WERI-Rb-1 (cell line): ENCODE measurements around the gene YAE1.

Source experiments
- DNase-seq: peaks from one replicate; pipeline ENCODE4 v3.0.0-alpha.2; 2020
- H3K27ac ChIP-seq: fragments of 250-450 bp; sonication (Bioruptor Pico); 2 replicates; pipeline ENCODE4 v1.5.1; 2020; ENCODE audit warnings: mild to moderate bottlenecking, moderate library complexity
- H3K27me3 ChIP-seq: fragments of 250-450 bp; sonication (Bioruptor Pico); 2 replicates; pipeline ENCODE4 v1.5.1; 2021; ENCODE audit warnings: mild to moderate bottlenecking, low read depth, moderate library complexity; ENCODE audit not compliant: insufficient read depth, severe bottlenecking
- H3K36me3 ChIP-seq: fragments of 250-450 bp; sonication (Bioruptor Pico); 2 replicates; pipeline ENCODE4 v1.5.1; 2020; ENCODE audit warnings: mild to moderate bottlenecking, moderate library complexity
- H3K4me3 ChIP-seq: 2 replicates; pipeline ENCODE4 v1.5.1; 2011; ENCODE audit warnings: low read depth, mild to moderate bottlenecking, control low read depth, low read length
- H3K9me3 ChIP-seq: fragments of 250-450 bp; sonication (Bioruptor Pico); 2 replicates; pipeline ENCODE4 v1.5.1; 2021; ENCODE audit warnings: mild to moderate bottlenecking, moderate library complexity; ENCODE audit not compliant: severe bottlenecking
- TF ChIP-seq, protein P1 (sequence below): IDR thresholded peaks from 2 replicates; pipeline ENCODE4 v1.5.1; 2011; ENCODE audit warnings: low read depth, mild to moderate bottlenecking, control low read depth, inconsistent platforms, low read length

Gene YAE1

DNA sequence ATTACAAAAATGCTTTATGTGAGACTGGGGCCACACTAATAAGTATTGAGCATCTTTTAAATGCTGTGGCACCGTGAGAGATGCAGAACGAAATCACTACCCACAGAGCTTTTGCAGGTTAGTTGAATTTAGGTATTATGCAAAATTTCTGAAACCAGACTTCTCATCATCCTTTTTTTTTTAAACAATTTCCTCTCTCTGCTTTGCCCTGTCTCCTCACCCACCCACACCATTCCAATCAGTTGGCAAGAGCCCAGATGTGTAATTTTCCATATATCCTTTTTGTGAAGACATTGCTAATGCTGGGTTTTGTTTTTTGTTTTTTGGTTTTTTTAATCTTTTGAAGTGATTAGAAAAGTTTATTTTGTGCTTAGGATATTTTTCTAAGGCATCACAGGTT, 1.1 kb downstream of the YAE1 start:
- Histone ChIP-seq H3K9me3 (no peaks in the 10 kb centered on the region), H3K4me3 (peak overlapping the region; percentile 68), H3K27ac (no peak overlapping the region), H3K36me3 (peaks cover 16% of the 10 kb centered on the region), H3K27me3 (no peaks in the 10 kb centered on the region)
- no peak for DNase-seq
- TF ChIP-seq, protein P1, sequence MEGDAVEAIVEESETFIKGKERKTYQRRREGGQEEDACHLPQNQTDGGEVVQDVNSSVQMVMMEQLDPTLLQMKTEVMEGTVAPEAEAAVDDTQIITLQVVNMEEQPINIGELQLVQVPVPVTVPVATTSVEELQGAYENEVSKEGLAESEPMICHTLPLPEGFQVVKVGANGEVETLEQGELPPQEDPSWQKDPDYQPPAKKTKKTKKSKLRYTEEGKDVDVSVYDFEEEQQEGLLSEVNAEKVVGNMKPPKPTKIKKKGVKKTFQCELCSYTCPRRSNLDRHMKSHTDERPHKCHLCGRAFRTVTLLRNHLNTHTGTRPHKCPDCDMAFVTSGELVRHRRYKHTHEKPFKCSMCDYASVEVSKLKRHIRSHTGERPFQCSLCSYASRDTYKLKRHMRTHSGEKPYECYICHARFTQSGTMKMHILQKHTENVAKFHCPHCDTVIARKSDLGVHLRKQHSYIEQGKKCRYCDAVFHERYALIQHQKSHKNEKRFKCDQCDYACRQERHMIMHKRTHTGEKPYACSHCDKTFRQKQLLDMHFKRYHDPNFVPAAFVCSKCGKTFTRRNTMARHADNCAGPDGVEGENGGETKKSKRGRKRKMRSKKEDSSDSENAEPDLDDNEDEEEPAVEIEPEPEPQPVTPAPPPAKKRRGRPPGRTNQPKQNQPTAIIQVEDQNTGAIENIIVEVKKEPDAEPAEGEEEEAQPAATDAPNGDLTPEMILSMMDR, result no peak

DNA sequence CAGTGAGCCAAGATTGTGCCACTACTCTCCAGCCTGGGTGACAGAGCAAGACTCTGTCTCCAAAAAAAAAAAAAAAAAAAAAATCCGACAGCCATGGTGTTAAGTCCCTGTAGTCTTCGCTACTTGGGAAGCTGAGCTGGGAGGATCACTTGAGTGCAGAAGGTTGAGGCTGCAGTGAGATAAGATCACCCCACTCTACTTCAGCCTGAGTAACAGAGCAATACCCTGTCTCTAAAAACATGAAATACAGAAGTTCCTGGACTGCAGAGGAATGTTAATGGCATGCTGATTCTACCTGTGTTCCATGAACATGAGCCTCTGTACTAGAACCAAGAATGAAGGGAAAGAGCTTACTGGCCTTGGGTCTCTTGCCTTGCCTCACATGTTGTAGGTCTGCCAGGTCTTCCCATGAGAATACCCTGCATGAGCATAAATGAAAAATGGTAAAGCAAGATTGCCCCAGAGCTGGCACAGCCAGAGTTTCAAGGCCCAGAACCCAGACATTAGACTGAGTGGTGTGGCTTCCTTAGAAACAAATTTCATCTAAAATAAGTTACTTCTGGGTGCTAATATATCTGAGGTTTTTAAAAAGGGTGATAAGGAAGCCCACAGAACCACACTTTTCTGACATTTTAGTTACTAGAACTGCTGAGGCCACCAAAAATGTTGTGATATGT, 8.6 kb downstream of the YAE1 start:
- no peak for DNase-seq
- Histone ChIP-seq H3K36me3 (peaks cover 27% of the 10 kb centered on the region), H3K27me3 (no peaks in the 10 kb centered on the region), H3K9me3 (peaks cover 2% of the 10 kb centered on the region), H3K27ac (no peak overlapping the region), H3K4me3 (no peak overlapping the region)
- TF ChIP-seq, protein P1, result no peak

DNA sequence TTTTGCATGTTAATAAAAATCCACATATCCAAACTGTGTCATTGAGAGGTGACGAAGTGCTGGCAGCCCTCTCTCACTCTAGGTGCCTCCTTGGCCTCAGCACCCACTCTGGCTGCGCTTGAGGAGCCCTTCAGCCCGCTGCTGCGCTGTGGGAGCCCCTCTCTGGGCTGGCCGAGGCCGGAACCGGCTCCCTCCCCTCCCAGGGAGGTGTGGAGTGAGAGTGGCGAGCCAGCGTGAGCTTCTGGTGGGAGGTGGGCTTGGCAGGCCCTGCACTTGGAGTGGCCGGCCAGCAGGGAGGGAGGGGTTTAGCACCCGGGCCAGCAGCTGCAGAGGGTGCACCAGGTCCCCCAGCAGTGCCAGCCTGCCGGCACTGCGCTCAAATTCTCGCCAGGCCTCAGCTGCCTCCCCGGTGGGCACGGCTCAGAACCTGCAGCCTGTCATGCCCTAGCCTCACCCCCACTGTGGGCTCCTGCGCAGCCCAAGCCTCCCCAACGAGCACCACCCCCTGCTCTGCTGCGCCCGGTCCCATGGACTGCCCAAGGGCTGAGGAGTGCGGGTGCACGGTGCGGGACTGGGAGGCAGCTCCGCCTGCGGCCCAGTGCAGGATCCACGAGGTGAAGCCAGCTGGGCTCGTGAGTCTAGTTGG, 11.1 kb downstream of the YAE1 start:
- no peaks in the 10 kb centered on the region for H3K27me3 ChIP-seq
- H3K36me3 ChIP-seq, result peaks cover 13% of the 10 kb centered on the region
- no peak overlapping the region for H3K4me3 ChIP-seq
- DNase-seq, result no peak
- TF ChIP-seq, protein P1, result no peak
- peaks cover 2% of the 10 kb centered on the region for H3K9me3 ChIP-seq
- no peak overlapping the region for H3K27ac ChIP-seq

DNA sequence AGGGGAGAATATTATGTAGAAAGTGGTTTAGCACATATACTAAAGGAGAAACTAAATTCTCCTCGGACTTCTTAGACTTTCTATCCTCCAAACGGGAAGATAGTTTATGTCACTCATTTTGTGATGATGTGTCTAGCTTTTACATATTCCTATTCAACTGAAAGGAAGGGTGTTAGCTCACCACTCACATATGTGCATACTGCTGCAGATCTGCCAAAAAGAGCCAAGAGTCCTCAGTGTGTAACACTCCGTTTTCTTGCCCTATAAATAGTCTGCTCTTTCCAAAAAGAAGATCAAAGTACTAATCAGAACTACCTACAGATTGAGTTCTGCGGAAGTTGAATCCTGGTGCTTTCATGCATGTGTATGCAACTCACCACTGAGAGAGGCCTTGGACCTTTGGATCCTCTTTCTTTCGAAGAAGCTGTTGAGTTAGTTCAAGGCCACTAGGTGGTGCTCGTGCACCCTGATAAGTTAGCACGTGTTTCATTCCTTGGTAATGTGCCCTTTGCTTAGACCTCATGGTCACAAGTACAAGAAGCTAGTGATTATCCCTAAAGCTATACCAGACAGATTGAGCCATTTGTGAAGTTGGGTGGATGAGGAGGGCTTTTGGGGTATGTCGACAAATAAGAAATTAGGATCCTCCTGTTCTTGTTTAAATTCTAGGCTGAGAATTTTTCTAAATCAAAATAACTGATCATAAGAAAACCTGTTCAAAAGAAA, 14.1 kb downstream of the YAE1 start:
- no peak overlapping the region for H3K4me3 ChIP-seq
- peaks cover 7% of the 10 kb centered on the region for H3K36me3 ChIP-seq
- TF ChIP-seq, protein P1, result peak; percentile 79
- H3K9me3 ChIP-seq, result peaks cover 2% of the 10 kb centered on the region
- DNase-seq, result peak; percentile 76
- H3K27me3 ChIP-seq, result no peaks in the 10 kb centered on the region
- no peak overlapping the region for H3K27ac ChIP-seq

DNA sequence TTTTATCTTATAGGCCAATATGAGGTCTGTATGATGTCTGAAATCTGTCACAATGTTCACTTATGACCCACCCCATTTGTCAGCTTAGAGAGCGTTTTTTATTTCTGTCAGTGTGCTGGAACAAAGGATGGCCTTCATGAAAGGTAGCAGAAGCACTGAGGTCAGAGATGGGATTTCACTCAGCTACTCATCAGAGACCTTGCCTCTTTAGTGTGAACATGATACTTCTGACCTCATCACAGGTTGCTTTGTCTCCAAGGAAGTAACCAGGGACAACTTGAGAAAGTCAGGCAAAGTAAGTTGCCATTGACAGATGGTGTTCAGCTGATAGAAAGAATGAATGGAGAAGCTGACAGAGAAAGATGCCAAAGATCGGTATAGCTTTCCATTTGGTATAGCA, 16.3 kb downstream of the YAE1 start:
- Histone ChIP-seq H3K27me3 (no peaks in the 10 kb centered on the region), H3K27ac (no peak overlapping the region), H3K4me3 (no peak overlapping the region), H3K36me3 (no peaks in the 10 kb centered on the region; the same call in 1 of the 2 replicates), H3K9me3 (no peaks in the 10 kb centered on the region)
- TF ChIP-seq, protein P1, result no peak
- DNase-seq, result no peak
